GM23338 (cell line): ENCODE measurements around the gene OR6B3. TPM values are rescaled to one million over a fixed set of nuclear protein-coding genes. Genes with fewer than 3 reads are reported as not detected.

Experiments used
- ATAC-seq: fragments of 200-7000 bp; cut with Tn5 transposase; 3 replicates; pipeline ENCODE4 v1.9.1; 2020
- DNase-seq: peaks from one replicate; pipeline ENCODE4 v3.0.0-alpha.2; 2015; ENCODE audit warnings: low spot score
- H2AFZ ChIP-seq: fragments of 200-600 bp; sonication (generic); 2 replicates; pipeline ENCODE4 v1.8.0; 2016; ENCODE audit warnings: antibody characterized with exemption, mild to moderate bottlenecking, moderate library complexity
- H3F3A ChIP-seq: fragments of 200-600 bp; sonication (generic); replicated peaks from 2 replicates; pipeline ENCODE4 v1.8.0; 2017; ENCODE audit warnings: antibody characterized with exemption, mixed run types, low read depth
- H3K27ac ChIP-seq: fragments of 200-600 bp; sonication (generic); 2 replicates; pipeline ENCODE4 v1.6.1; 2016; ENCODE audit warnings: low read depth
- H3K27me3 ChIP-seq: fragments of 200-600 bp; sonication (generic); 2 replicates; pipeline ENCODE4 v1.8.0; 2016; ENCODE audit warnings: mild to moderate bottlenecking, mixed run types, moderate library complexity; ENCODE audit not compliant: insufficient read depth
- H3K36me3 ChIP-seq: fragments of 200-600 bp; sonication (generic); 2 replicates; pipeline ENCODE4 v1.8.0; 2016; ENCODE audit warnings: mild to moderate bottlenecking; ENCODE audit not compliant: insufficient read depth
- H3K4me1 ChIP-seq: fragments of 200-600 bp; sonication (generic); 2 replicates; pipeline ENCODE4 v1.8.0; 2016; ENCODE audit warnings: mild to moderate bottlenecking, moderate library complexity; ENCODE audit not compliant: insufficient read depth
- H3K4me2 ChIP-seq: fragments of 200-600 bp; sonication (generic); 2 replicates; pipeline ENCODE4 v1.7.1; 2017; ENCODE audit warnings: mixed run types
- H3K4me3 ChIP-seq: fragments of 200-600 bp; sonication (generic); 2 replicates; pipeline ENCODE4 v1.6.1; 2016; ENCODE audit warnings: mixed run types
- H3K79me2 ChIP-seq: fragments of 200-600 bp; sonication (generic); replicated peaks from 2 replicates; pipeline ENCODE4 v1.8.0; 2017; ENCODE audit warnings: mild to moderate bottlenecking; ENCODE audit not compliant: insufficient read depth
- H3K9me2 ChIP-seq: fragments of 200-600 bp; sonication (generic); 2 replicates; pipeline ENCODE4 v1.8.0; 2017; ENCODE audit not compliant: insufficient read depth
- H4K20me1 ChIP-seq: fragments of 200-600 bp; sonication (generic); replicated peaks from 2 replicates; pipeline ENCODE4 v1.8.0; 2017; ENCODE audit warnings: mild to moderate bottlenecking; ENCODE audit not compliant: insufficient read depth
- H3K27ac Mint-ChIP-seq: 2 replicates; pipeline ENCODE4 v1.8.0; 2020; ENCODE audit warnings: inconsistent platforms, mild to moderate bottlenecking, moderate library complexity, mixed read lengths
- H3K27me3 Mint-ChIP-seq: 3 replicates; pipeline ENCODE4 v1.8.0; 2022; ENCODE audit warnings: low read depth, mild to moderate bottlenecking, moderate library complexity, mixed read lengths, inconsistent platforms; ENCODE audit not compliant: insufficient read depth, poor library complexity
- H3K36me3 Mint-ChIP-seq: 3 replicates; pipeline ENCODE4 v1.8.0; 2021; ENCODE audit warnings: low read depth, mild to moderate bottlenecking, inconsistent platforms, moderate library complexity, mixed read lengths
- H3K4me1 Mint-ChIP-seq: 3 replicates; pipeline ENCODE4 v1.8.0; 2020; ENCODE audit warnings: mild to moderate bottlenecking, inconsistent platforms, mixed read lengths
- H3K4me3 Mint-ChIP-seq: 3 replicates; pipeline ENCODE4 v1.8.0; 2021; ENCODE audit warnings: moderate library complexity, mild to moderate bottlenecking, inconsistent platforms, mixed read lengths
- H3K9me3 Mint-ChIP-seq: 3 replicates; pipeline ENCODE4 v1.8.0; 2020; ENCODE audit warnings: moderate library complexity, mild to moderate bottlenecking, inconsistent platforms, mixed read lengths
- CREB1 ChIP-seq: fragments of 250-450 bp; sonication (Bioruptor Pico); IDR thresholded peaks from 2 replicates; pipeline ENCODE4 v1.5.0; 2020; ENCODE audit warnings: low read depth, mild to moderate bottlenecking, moderate library complexity
- CTCF ChIP-seq, 2 experiments: fragments of 200-600 bp in 1 of 2; sonication (generic) in 1 of 2; conservative IDR thresholded peaks; 2 replicates each; pipeline versions ENCODE4 v1.5.1 to v1.6.1; 2016 to 2017; ENCODE audit warnings: antibody characterized with exemption in 2 of 2, low read depth in 2 of 2, mild to moderate bottlenecking in 2 of 2, moderate library complexity in 1 of 2
- ETS1 ChIP-seq: IDR thresholded peaks from 2 replicates; pipeline ENCODE4 v1.6.1; 2016; ENCODE audit warnings: antibody characterized with exemption
- EZH2 ChIP-seq: fragments of 200-600 bp; sonication (generic); IDR thresholded peaks from one replicate; pipeline ENCODE4 v1.8.0; 2017; ENCODE audit warnings: antibody characterized with exemption, mild to moderate bottlenecking, low read depth; ENCODE audit not compliant: unreplicated experiment
- EZH2phosphoT487 ChIP-seq: fragments of 200-600 bp; sonication (generic); IDR thresholded peaks from one replicate; pipeline ENCODE4 v1.8.1; 2018; ENCODE audit warnings: antibody characterized with exemption; ENCODE audit not compliant: unreplicated experiment
- NANOG ChIP-seq: IDR thresholded peaks from 2 replicates; pipeline ENCODE4 v1.6.1; 2016; ENCODE audit warnings: antibody characterized with exemption, borderline replicate concordance
- POLR2AphosphoS5 ChIP-seq: IDR thresholded peaks from 2 replicates; pipeline ENCODE4 v1.6.1; 2016; ENCODE audit warnings: antibody characterized with exemption, low read depth
- REST ChIP-seq: IDR thresholded peaks from one replicate; pipeline ENCODE4 v1.6.1; 2018; ENCODE audit warnings: antibody characterized with exemption; ENCODE audit not compliant: unreplicated experiment
- STAT1 ChIP-seq: IDR thresholded peaks from one replicate; pipeline ENCODE4 v1.6.1; 2016; ENCODE audit warnings: antibody characterized with exemption; ENCODE audit not compliant: unreplicated experiment
- ZNF114 ChIP-seq: fragments of 250-450 bp; sonication (Bioruptor Pico); IDR thresholded peaks from 2 replicates; pipeline ENCODE4 v1.5.0; 2020; ENCODE audit warnings: mild to moderate bottlenecking, moderate library complexity
- ZNF331 ChIP-seq: fragments of 250-450 bp; sonication (Bioruptor Pico); IDR thresholded peaks from 2 replicates; pipeline ENCODE4 v1.5.0; 2020; ENCODE audit warnings: low read depth, mild to moderate bottlenecking, moderate library complexity
- polyA plus RNA-seq: library from polyadenylated mRNA; unstranded; fragments of >200 nt; fragmentation: Nextera tagmentation; extraction: Ambion mirVana; gene quantifications from 2 replicates; pipeline ENCODE4 v1.2.1, GENCODE V29; 2016
- total RNA-seq: library from RNA; depleted of rRNA; stranded (reverse); fragments of >200 nt; shearing (Covaris generic); gene quantifications from 2 replicates; pipeline ENCODE4 v1.2.3, GENCODE V29; 2014

Gene OR6B3
- total and polyA plus RNA-seq, 2 experiments from 2014 or later = not detected

- no peaks in the 10 kb centered on the region for H3K79me2 ChIP-seq
- H3K27ac ChIP-seq = no peak overlapping the region
- peaks cover 19% of the 10 kb centered on the region for H3K4me1 ChIP-seq
- Mint-ChIP-seq H3K36me3 (peaks cover 3% of the 10 kb centered on the region; the same call in 1 of the 3 replicates), H3K4me1 (peaks cover 15% of the 10 kb centered on the region), H3K27ac (no peak overlapping the region), H3K4me3 (no peak overlapping the region), H3K9me3 (peaks cover 21% of the 10 kb centered on the region; the same call in 2 of the 3 replicates), H3K27me3 (no peaks in the 10 kb centered on the region)
- no peak overlapping the region for H3K4me2 ChIP-seq
- no peak overlapping the region for H3K4me3 ChIP-seq
- H3K36me3 ChIP-seq = no peaks in the 10 kb centered on the region; the same call in 1 of the 2 replicates
- TF ChIP-seq ZNF331 (CRISPR knock-in tag) (no peak), CTCF (conservative IDR thresholded peaks at IDR 0.05; ENCODE audit: low read depth in 2 of 2) (no peak), CREB1 (CRISPR knock-in tag) (no peak)
- ATAC-seq (no peak), DNase-seq (no peak)
- no peak overlapping the region for H2AFZ ChIP-seq
- H3K27me3 ChIP-seq = no peaks in the 10 kb centered on the region
- H4K20me1 ChIP-seq = no peaks in the 10 kb centered on the region
- peaks cover 17% of the 10 kb centered on the region for H3K9me2 ChIP-seq
- 0 out of 2 replicates have a peak, but pooled peaks cover 3% of the 10 kb centered on the region for H3F3A ChIP-seq
Observed at GRCh38 chr2:240070907-240071306, 17.6 kb upstream of the OR6B3 start.

- Mint-ChIP-seq H3K27me3 (no peaks in the 10 kb centered on the region), H3K36me3 (peaks cover 3% of the 10 kb centered on the region; the same call in 1 of the 3 replicates), H3K4me3 (no peak overlapping the region), H3K9me3 (peaks cover 11% of the 10 kb centered on the region; the same call in 1 of the 3 replicates), H3K4me1 (peaks cover 25% of the 10 kb centered on the region), H3K27ac (no peak overlapping the region)
- Histone ChIP-seq H3K27me3 (no peaks in the 10 kb centered on the region), H3K27ac (no peak overlapping the region), H2AFZ (no peak overlapping the region), H3K4me2 (no peak overlapping the region), H3F3A (0 out of 2 replicates have a peak, but pooled peaks cover 3% of the 10 kb centered on the region), H3K79me2 (no peaks in the 10 kb centered on the region), H3K4me1 (peaks cover 30% of the 10 kb centered on the region), H4K20me1 (no peaks in the 10 kb centered on the region), H3K9me2 (peaks cover 15% of the 10 kb centered on the region), H3K36me3 (no peaks in the 10 kb centered on the region; the same call in 1 of the 2 replicates), H3K4me3 (no peak overlapping the region)
- ATAC-seq = no peak
- no peak for DNase-seq
- no peak for TF ChIP-seq CTCF (conservative IDR thresholded peaks at IDR 0.05; ENCODE audit: low read depth in 2 of 2)
- TF ChIP-seq ETS1 = no peak
- TF ChIP-seq POLR2AphosphoS5 = no peak
- no peak for TF ChIP-seq EZH2phosphoT487
- no peak for TF ChIP-seq EZH2
- TF ChIP-seq ZNF114 (CRISPR knock-in tag) = no peak
- TF ChIP-seq REST = no peak
- no peak for TF ChIP-seq STAT1
- no peak for TF ChIP-seq ZNF331 (CRISPR knock-in tag)
- TF ChIP-seq CREB1 (CRISPR knock-in tag) = no peak
- TF ChIP-seq NANOG = no peak
Observed at GRCh38 chr2:240069829-240070228, 16.5 kb upstream of the OR6B3 start.
